ACC112 (cell line): ENCODE data around the gene HES6.

Experiments
- H2AFZ ChIP-seq: fragments of 200-600 bp; sonication (generic); one replicate; pipeline ENCODE4 v1.6.0; 2017; ENCODE audit warnings: antibody characterized with exemption, low read length; ENCODE audit not compliant: unreplicated experiment
- H3K27ac ChIP-seq: fragments of 200-600 bp; sonication (generic); 2 replicates; pipeline ENCODE4 v1.5.1; 2014; ENCODE audit warnings: low read depth, mild to moderate bottlenecking, antibody characterized with exemption, low read length, moderate library complexity
- H3K27me3 ChIP-seq: fragments of 200-600 bp; sonication (generic); 2 replicates; pipeline ENCODE4 v1.6.1; 2014; ENCODE audit warnings: mild to moderate bottlenecking, antibody characterized with exemption, low read length, moderate library complexity, mixed read lengths; ENCODE audit not compliant: insufficient read depth
- H3K36me3 ChIP-seq: fragments of 200-600 bp; sonication (generic); 2 replicates; pipeline ENCODE4 v1.6.1; 2016; ENCODE audit warnings: mild to moderate bottlenecking, antibody characterized with exemption, low read length, moderate library complexity, mixed read lengths; ENCODE audit not compliant: insufficient read depth
- H3K4me1 ChIP-seq: fragments of 200-600 bp; sonication (generic); one replicate; pipeline ENCODE4 v1.6.1; 2016; ENCODE audit warnings: low read length, mixed read lengths; ENCODE audit not compliant: insufficient read depth, unreplicated experiment, control insufficient read depth
- H3K4me3 ChIP-seq: fragments of 200-600 bp; sonication (generic); 2 replicates; pipeline ENCODE4 v1.5.1; 2014; ENCODE audit warnings: mild to moderate bottlenecking, low read depth, low read length
- H3K79me2 ChIP-seq: fragments of 200-600 bp; sonication (generic); one replicate; pipeline ENCODE4 v1.6.0; 2016; ENCODE audit warnings: low read length; ENCODE audit not compliant: control insufficient read depth, unreplicated experiment, insufficient read depth

The HES6 gene

GRCh38 chr2:238251986-238252385 is 12.1 kb upstream of the HES6 start:
- H3K79me2 ChIP-seq: no peaks in the 10 kb centered on the region
- no peaks in the 10 kb centered on the region for H3K36me3 ChIP-seq
- H3K27me3 ChIP-seq: no peaks in the 10 kb centered on the region
- no peaks in the 10 kb centered on the region for H3K4me1 ChIP-seq
- H3K27ac ChIP-seq: no peak overlapping the region
- no peak overlapping the region for H2AFZ ChIP-seq
- no peak overlapping the region for H3K4me3 ChIP-seq

GRCh38 chr2:238251331-238251730 is 11.5 kb upstream of the HES6 start:
- no peaks in the 10 kb centered on the region for H3K27me3 ChIP-seq
- no peaks in the 10 kb centered on the region for H3K79me2 ChIP-seq
- H3K4me1 ChIP-seq: no peaks in the 10 kb centered on the region
- no peak overlapping the region for H2AFZ ChIP-seq
- H3K36me3 ChIP-seq: no peaks in the 10 kb centered on the region
- H3K27ac ChIP-seq: no peak overlapping the region
- H3K4me3 ChIP-seq: no peak overlapping the region

GRCh38 chr2:238250896-238251295 is 11.1 kb upstream of the HES6 start:
- Histone ChIP-seq H3K4me3 (no peak overlapping the region), H3K79me2 (no peaks in the 10 kb centered on the region), H3K36me3 (no peaks in the 10 kb centered on the region), H2AFZ (no peak overlapping the region), H3K27ac (no peak overlapping the region), H3K4me1 (no peaks in the 10 kb centered on the region), H3K27me3 (no peaks in the 10 kb centered on the region)

- H3K27me3 ChIP-seq: no peaks in the 10 kb centered on the region
- H3K36me3 ChIP-seq: no peaks in the 10 kb centered on the region
- H3K4me3 ChIP-seq: no peak overlapping the region
- H3K79me2 ChIP-seq: no peaks in the 10 kb centered on the region
- H2AFZ ChIP-seq: no peak overlapping the region
- H3K4me1 ChIP-seq: no peaks in the 10 kb centered on the region
- H3K27ac ChIP-seq: no peak overlapping the region
These were observed 8.1 kb upstream of the HES6 start for GRCh38 chr2:238247841-238248453.

- Histone ChIP-seq H3K27me3 (no peaks in the 10 kb centered on the region), H3K4me3 (no peak overlapping the region), H3K36me3 (no peaks in the 10 kb centered on the region), H3K79me2 (no peaks in the 10 kb centered on the region), H3K27ac (no peak overlapping the region), H2AFZ (no peak overlapping the region), H3K4me1 (no peaks in the 10 kb centered on the region)
These were observed 7.4 kb upstream of the HES6 start for GRCh38 chr2:238247002-238247822.

GRCh38 chr2:238244151-238244550 is 4.3 kb upstream of the HES6 start:
- Histone ChIP-seq H3K4me3 (no peak overlapping the region), H2AFZ (no peak overlapping the region), H3K27me3 (peaks cover 26% of the 10 kb centered on the region), H3K27ac (no peak overlapping the region), H3K36me3 (no peaks in the 10 kb centered on the region), H3K79me2 (no peaks in the 10 kb centered on the region), H3K4me1 (no peaks in the 10 kb centered on the region)

GRCh38 chr2:238243496-238244076 is 3.7 kb upstream of the HES6 start:
- H3K27ac ChIP-seq: no peak overlapping the region
- no peak overlapping the region for H3K4me3 ChIP-seq
- no peaks in the 10 kb centered on the region for H3K36me3 ChIP-seq
- H3K27me3 ChIP-seq: peaks cover 32% of the 10 kb centered on the region
- H3K4me1 ChIP-seq: no peaks in the 10 kb centered on the region
- no peak overlapping the region for H2AFZ ChIP-seq
- H3K79me2 ChIP-seq: no peaks in the 10 kb centered on the region

GRCh38 chr2:238242731-238243495 is 3.1 kb upstream of the HES6 start:
- H3K4me3 ChIP-seq: no peak overlapping the region
- no peaks in the 10 kb centered on the region for H3K4me1 ChIP-seq

GRCh38 chr2:238241970-238242369 is 2.1 kb upstream of the HES6 start:
- H2AFZ ChIP-seq: no peak overlapping the region
- no peak overlapping the region for H3K4me3 ChIP-seq
- no peaks in the 10 kb centered on the region for H3K4me1 ChIP-seq

More at GRCh38 chr2:238242731-238243495, 3.1 kb upstream of the HES6 start:
- H3K79me2 ChIP-seq: no peaks in the 10 kb centered on the region
- H3K36me3 ChIP-seq: no peaks in the 10 kb centered on the region
- no peak overlapping the region for H3K27ac ChIP-seq
- peaks cover 38% of the 10 kb centered on the region for H3K27me3 ChIP-seq
- H2AFZ ChIP-seq: no peak overlapping the region

GRCh38 chr2:238240757-238241711 is 1.2 kb upstream of the HES6 start:
- H3K4me3 ChIP-seq: no peak overlapping the region
- H2AFZ ChIP-seq: no peak overlapping the region
- H3K4me1 ChIP-seq: no peaks in the 10 kb centered on the region
- H3K27me3 ChIP-seq: peaks cover 57% of the 10 kb centered on the region
- no peaks in the 10 kb centered on the region for H3K79me2 ChIP-seq
- H3K27ac ChIP-seq: no peak overlapping the region
- H3K36me3 ChIP-seq: no peaks in the 10 kb centered on the region

More at GRCh38 chr2:238241970-238242369, 2.1 kb upstream of the HES6 start:
- Histone ChIP-seq H3K27ac (no peak overlapping the region), H3K27me3 (peaks cover 48% of the 10 kb centered on the region), H3K79me2 (no peaks in the 10 kb centered on the region), H3K36me3 (no peaks in the 10 kb centered on the region)
